ENCODE results near the gene ATP6V0A1. TPM values are rescaled to one million over a fixed set of nuclear protein-coding genes. Genes with fewer than 3 reads are reported as not detected.

The ATP6V0A1 gene
- total RNA-seq, 1 donor from 2014 or later, result 78.6 TPM

DNA sequence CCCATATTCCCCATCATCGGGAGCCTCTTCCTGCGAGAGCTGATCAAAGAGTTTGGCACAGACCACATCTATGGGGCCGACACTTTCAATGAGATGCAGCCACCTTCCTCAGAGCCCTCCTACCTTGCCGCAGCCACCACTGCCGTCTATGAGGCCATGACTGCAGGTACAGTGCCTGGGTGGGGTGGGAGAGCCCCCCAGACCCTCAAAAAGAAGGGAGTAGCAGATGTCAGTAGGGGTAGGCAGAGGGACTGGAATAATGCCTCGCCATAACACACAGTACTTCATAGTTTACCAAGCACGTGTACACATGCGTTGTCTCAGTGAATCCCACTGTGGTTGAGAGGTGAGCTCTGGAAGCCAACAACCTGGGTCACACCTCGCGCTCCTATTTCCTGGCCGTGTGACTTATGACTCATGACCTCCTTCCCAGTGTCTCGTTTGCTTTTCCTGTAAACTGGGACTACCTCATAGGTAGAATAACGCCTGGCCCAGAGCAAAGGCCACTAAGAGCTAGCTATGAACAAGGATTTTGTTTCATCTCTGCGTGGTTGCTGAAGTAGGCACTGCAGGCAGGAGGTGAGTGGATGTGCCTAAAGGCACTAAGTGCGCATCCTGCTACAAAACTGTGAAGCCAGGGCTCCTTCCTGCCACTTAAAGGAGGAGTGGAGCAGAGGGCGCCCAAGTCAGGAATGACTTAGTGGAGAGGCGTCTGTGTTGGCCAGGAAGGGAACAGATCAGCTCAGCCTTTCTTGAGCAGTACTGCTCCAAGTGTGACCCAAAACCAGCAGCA, 82.6 kb downstream of the ATP6V0A1 start:
- H3K4me1 ChIP-seq (ENCODE audit: insufficient read depth, low read length), result peaks cover 5% of the 10 kb centered on the region
- peaks cover 11% of the 10 kb centered on the region for H3K79me2 ChIP-seq (ENCODE audit: insufficient read depth, low read length)
- H4K20me1 ChIP-seq (ENCODE audit: insufficient read depth, low read length), result no peaks in the 10 kb centered on the region
- H3K4me2 ChIP-seq (ENCODE audit: low read length), result no peak overlapping the region
- Mint-ChIP-seq H3K27ac (ENCODE audit: unreplicated experiment) (peak overlapping the region; percentile 62), H3K4me3 (ENCODE audit: unreplicated experiment) (no peak overlapping the region), H3K27me3 (ENCODE audit: low read depth, unreplicated experiment) (no peaks in the 10 kb centered on the region), H3K9me3 (ENCODE audit: unreplicated experiment) (no peaks in the 10 kb centered on the region), H3K36me3 (ENCODE audit: low read depth, unreplicated experiment) (peaks cover 14% of the 10 kb centered on the region), H3K4me1 (ENCODE audit: low read depth, unreplicated experiment) (peaks cover 11% of the 10 kb centered on the region)
- no peaks in the 10 kb centered on the region for H3K9me3 ChIP-seq (ENCODE audit: insufficient read depth, low read depth, low read length)
- H3K36me3 ChIP-seq (ENCODE audit: insufficient read depth, low read length), result no peaks in the 10 kb centered on the region
- TF ChIP-seq, protein P1, sequence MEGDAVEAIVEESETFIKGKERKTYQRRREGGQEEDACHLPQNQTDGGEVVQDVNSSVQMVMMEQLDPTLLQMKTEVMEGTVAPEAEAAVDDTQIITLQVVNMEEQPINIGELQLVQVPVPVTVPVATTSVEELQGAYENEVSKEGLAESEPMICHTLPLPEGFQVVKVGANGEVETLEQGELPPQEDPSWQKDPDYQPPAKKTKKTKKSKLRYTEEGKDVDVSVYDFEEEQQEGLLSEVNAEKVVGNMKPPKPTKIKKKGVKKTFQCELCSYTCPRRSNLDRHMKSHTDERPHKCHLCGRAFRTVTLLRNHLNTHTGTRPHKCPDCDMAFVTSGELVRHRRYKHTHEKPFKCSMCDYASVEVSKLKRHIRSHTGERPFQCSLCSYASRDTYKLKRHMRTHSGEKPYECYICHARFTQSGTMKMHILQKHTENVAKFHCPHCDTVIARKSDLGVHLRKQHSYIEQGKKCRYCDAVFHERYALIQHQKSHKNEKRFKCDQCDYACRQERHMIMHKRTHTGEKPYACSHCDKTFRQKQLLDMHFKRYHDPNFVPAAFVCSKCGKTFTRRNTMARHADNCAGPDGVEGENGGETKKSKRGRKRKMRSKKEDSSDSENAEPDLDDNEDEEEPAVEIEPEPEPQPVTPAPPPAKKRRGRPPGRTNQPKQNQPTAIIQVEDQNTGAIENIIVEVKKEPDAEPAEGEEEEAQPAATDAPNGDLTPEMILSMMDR (IDR thresholded peaks at IDR 0.05; ENCODE audit: insufficient read depth, low read depth, low read length), result no peak
- no peak for TF ChIP-seq EZH2 (IDR thresholded peaks at IDR 0.05; ENCODE audit: insufficient read depth, low read length)
- H3K4me3 ChIP-seq (ENCODE audit: insufficient read depth, low read depth, low read length), result no peak overlapping the region
- no peaks in the 10 kb centered on the region for H3K27me3 ChIP-seq (ENCODE audit: insufficient read depth, low read length)
- no peak for DNase-seq (ENCODE audit: low read depth)
- H3K9ac ChIP-seq (ENCODE audit: low read length), result no peak overlapping the region
- H2AFZ ChIP-seq (ENCODE audit: low read depth, low read length), result no peak overlapping the region
- FAIRE-seq, result no peak
- H3K27ac ChIP-seq (ENCODE audit: low read depth, low read length), result no peak overlapping the region

- Histone ChIP-seq H3K9me3 (ENCODE audit: insufficient read depth, low read depth, low read length) (no peaks in the 10 kb centered on the region), H3K4me2 (ENCODE audit: low read length) (no peak overlapping the region), H3K36me3 (ENCODE audit: insufficient read depth, low read length) (no peaks in the 10 kb centered on the region), H3K27me3 (ENCODE audit: insufficient read depth, low read length) (no peaks in the 10 kb centered on the region), H4K20me1 (ENCODE audit: insufficient read depth, low read length) (no peaks in the 10 kb centered on the region), H3K4me3 (ENCODE audit: insufficient read depth, low read depth, low read length) (no peak overlapping the region), H3K27ac (ENCODE audit: low read depth, low read length) (no peak overlapping the region), H3K9ac (ENCODE audit: low read length) (no peak overlapping the region), H2AFZ (ENCODE audit: low read depth, low read length) (no peak overlapping the region), H3K79me2 (ENCODE audit: insufficient read depth, low read length) (no peaks in the 10 kb centered on the region), H3K4me1 (ENCODE audit: insufficient read depth, low read length) (no peaks in the 10 kb centered on the region)
- Mint-ChIP-seq H3K9me3 (ENCODE audit: unreplicated experiment) (no peaks in the 10 kb centered on the region), H3K4me3 (ENCODE audit: unreplicated experiment) (no peak overlapping the region), H3K27ac (ENCODE audit: unreplicated experiment) (no peak overlapping the region), H3K36me3 (ENCODE audit: low read depth, unreplicated experiment) (peaks cover 14% of the 10 kb centered on the region), H3K27me3 (ENCODE audit: low read depth, unreplicated experiment) (peaks cover 2% of the 10 kb centered on the region), H3K4me1 (ENCODE audit: low read depth, unreplicated experiment) (peaks cover 9% of the 10 kb centered on the region)
- DNase-seq (ENCODE audit: low read depth) (no peak), FAIRE-seq (no peak)
- TF ChIP-seq EZH2 (IDR thresholded peaks at IDR 0.05; ENCODE audit: insufficient read depth, low read length), result no peak
- TF ChIP-seq, protein P1 (IDR thresholded peaks at IDR 0.05; ENCODE audit: insufficient read depth, low read depth, low read length), result no peak
These were observed 84.8 kb downstream of the ATP6V0A1 start for GRCh38 chr17:42543190-42544079.
